ENCODE data around the gene PTPRCAP. TPM values are rescaled to one million over a fixed set of nuclear protein-coding genes. Genes with fewer than 3 reads are reported as not detected.

The PTPRCAP gene
- total RNA-seq, 1 experiment from 2014 or later = 0.15 TPM

DNA sequence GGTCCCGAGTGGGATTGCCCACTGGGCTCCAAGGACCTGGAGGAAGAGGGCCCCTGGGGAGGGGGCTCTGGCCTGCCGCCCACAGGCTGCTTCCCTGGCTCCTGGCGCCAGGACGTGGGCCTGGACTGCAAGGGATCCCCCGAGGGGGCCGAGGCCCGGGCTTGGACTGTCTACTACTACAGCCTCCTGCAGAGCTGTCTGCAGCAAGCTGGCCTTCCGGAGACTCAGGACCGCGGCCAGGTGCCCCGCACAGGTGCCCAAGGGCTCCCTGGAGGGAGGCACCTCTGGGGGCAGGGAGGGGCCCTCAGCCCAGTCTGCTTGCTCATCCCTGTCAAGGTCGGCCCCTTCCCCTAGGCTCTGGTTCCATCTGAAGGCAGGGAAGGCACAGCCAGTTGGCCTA lies 20.1 kb downstream of the PTPRCAP start:
- Histone ChIP-seq H3K4me1 (ENCODE audit: insufficient read depth, low read length) (peaks cover 6% of the 10 kb centered on the region; the same call in 1 of the 2 replicates), H3K4me3 (ENCODE audit: low read length) (no peak overlapping the region), H3K36me3 (ENCODE audit: low read depth, low read length) (no peaks in the 10 kb centered on the region), H3K9me3 (ENCODE audit: low read length) (no peaks in the 10 kb centered on the region), H3K4me2 (ENCODE audit: low read length) (no peak overlapping the region), H3K9ac (ENCODE audit: low read length) (no peak overlapping the region), H4K20me1 (ENCODE audit: low read length) (no peaks in the 10 kb centered on the region), H3K27me3 (ENCODE audit: low read length) (no peaks in the 10 kb centered on the region), H3K27ac (ENCODE audit: low read length) (no peak overlapping the region), H3F3A (ENCODE audit: low read length, unreplicated experiment) (no peaks in the 10 kb centered on the region), H2AFZ (ENCODE audit: low read length) (no peak overlapping the region), H3K79me2 (ENCODE audit: low read length) (no peaks in the 10 kb centered on the region), H3K9me2 (replicated peaks; ENCODE audit: low read length) (no peaks in the 10 kb centered on the region)
- intact Hi-C loops (cut with micrococcal nuclease) = no loop called here
- CTCF ChIA-PET = no interaction called here
- TF ChIP-seq EZH2 (IDR thresholded peaks at IDR 0.05; ENCODE audit: low read length, unreplicated experiment) (no peak), EZH2phosphoT487 (IDR thresholded peaks at IDR 0.05; ENCODE audit: borderline replicate concordance, low read length) (no peak), CTCF (conservative IDR thresholded peaks at IDR 0.05; ENCODE audit: low read depth, low read length) (no peak)
- BruUV-seq (replicated peaks) = no TSS peak
- DNase-seq (no peak), ATAC-seq (no peak)
- POLR2A ChIA-PET (ENCODE audit: unreplicated experiment) = no interaction called here

DNA sequence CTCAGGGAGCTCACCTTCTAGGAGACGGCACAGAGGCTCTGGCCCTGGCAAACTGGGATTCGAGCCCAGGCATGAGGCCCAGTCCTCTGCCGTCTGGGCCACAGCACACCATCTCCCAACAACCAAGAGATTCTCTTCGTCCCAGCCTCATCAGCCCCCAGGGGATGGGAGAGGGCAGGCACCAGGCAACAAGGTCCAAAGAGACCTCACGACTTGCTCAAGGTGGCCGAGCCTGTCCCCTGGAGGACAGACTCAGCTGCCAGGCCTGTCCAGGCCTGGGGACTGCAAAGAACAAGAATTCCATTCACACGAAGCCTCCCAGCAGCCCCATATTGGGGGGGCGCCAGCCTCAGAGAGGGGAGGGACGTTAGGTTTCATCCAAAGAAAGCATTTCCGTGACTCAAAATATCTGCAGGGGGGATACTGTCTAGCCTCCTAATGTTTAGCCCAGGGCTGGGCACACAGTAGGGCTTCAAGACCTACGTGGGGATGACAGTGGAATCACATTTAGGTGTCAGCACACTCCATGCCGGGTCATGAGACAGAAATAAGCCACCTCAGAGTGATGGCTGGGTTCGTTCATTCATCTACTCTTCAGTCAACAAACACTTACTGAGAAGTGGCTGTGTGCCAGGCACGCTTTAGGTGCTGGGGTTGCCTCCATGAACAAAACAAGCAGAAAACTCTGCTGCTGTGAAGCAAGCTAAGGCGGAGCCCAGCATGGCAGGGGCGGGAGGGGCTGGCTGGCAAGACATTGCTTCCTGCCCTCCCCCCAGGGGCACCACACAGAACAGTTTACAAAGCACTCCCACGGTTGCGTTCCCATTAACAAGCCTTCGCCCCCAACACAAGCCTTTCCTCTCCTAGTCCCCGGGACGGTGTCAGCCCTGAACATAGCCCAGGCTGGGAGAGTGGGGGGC lies 20.8 kb downstream of the PTPRCAP start:
- no peaks in the 10 kb centered on the region for H3K9me3 ChIP-seq (ENCODE audit: low read length)
- ATAC-seq (no peak), DNase-seq (peak; percentile 34)
- H2AFZ ChIP-seq (ENCODE audit: low read length) = no peak overlapping the region
- ChIA-PET POLR2A (ENCODE audit: unreplicated experiment) (no interaction called here), CTCF (no interaction called here)
- no peaks in the 10 kb centered on the region for H3K9me2 ChIP-seq (replicated peaks; ENCODE audit: low read length)
- H3F3A ChIP-seq (ENCODE audit: low read length, unreplicated experiment) = no peaks in the 10 kb centered on the region
- no TSS peak for BruUV-seq (replicated peaks)
- H3K27ac ChIP-seq (ENCODE audit: low read length) = no peak overlapping the region
- H3K4me2 ChIP-seq (ENCODE audit: low read length) = no peak overlapping the region
- H3K27me3 ChIP-seq (ENCODE audit: low read length) = no peaks in the 10 kb centered on the region
- H3K9ac ChIP-seq (ENCODE audit: low read length) = no peak overlapping the region
- intact Hi-C loops (cut with micrococcal nuclease) = no loop called here
- H3K4me3 ChIP-seq (ENCODE audit: low read length) = no peak overlapping the region
- H4K20me1 ChIP-seq (ENCODE audit: low read length) = no peaks in the 10 kb centered on the region
- H3K79me2 ChIP-seq (ENCODE audit: low read length) = no peaks in the 10 kb centered on the region
- no peaks in the 10 kb centered on the region for H3K36me3 ChIP-seq (ENCODE audit: low read depth, low read length)
- peaks cover 6% of the 10 kb centered on the region; the same call in 1 of the 2 replicates for H3K4me1 ChIP-seq (ENCODE audit: insufficient read depth, low read length)
- TF ChIP-seq EZH2 (IDR thresholded peaks at IDR 0.05; ENCODE audit: low read length, unreplicated experiment) (no peak), CTCF (conservative IDR thresholded peaks at IDR 0.05; ENCODE audit: low read depth, low read length) (no peak), EZH2phosphoT487 (IDR thresholded peaks at IDR 0.05; ENCODE audit: borderline replicate concordance, low read length) (no peak)
